Gastrocnemius medialis (tissue), 4 donors: ENCODE measurements around the gene AGTR1.

Source experiments
- CTCF ChIP-seq, 5 experiments: fragments of 450-650 bp in 3 of 5; fragments of 200-600 bp in 2 of 5; sonication (generic) in 2 of 5; IDR thresholded peaks in 4 of 5; conservative IDR thresholded peaks in 1 of 5; 1 replicate in 4 of 5; 2 replicates in 1 of 5; pipeline ENCODE4 v1.5.1; 2016 to 2019; ENCODE audit warnings: antibody characterized with exemption in 5 of 5, mild to moderate bottlenecking in 3 of 5, moderate library complexity in 3 of 5
- POLR2A ChIP-seq, 2 donors: fragments of 450-650 bp; IDR thresholded peaks; one replicate each; pipeline ENCODE4 v1.6.1; 2017; ENCODE audit warnings: antibody characterized with exemption in 2 of 2, mild to moderate bottlenecking in 2 of 2, moderate library complexity in 2 of 2

- TF ChIP-seq CTCF (IDR thresholded peaks at IDR 0.05 in 4 of 5, conservative IDR thresholded peaks at IDR 0.05 in 1 of 5) (no peak), POLR2A (IDR thresholded peaks at IDR 0.05) (no peak)
Observed at GRCh38 chr3:148789146-148789545, 91.4 kb downstream of the AGTR1 start.
